CD4-positive, alpha-beta T cell (primary cell): Measurements from ENCODE around the gene IER5. TPM values are rescaled to one million over a fixed set of nuclear protein-coding genes. Genes with fewer than 3 reads are reported as not detected.

Experiments used
- ATAC-seq: fragments of 200-7000 bp; cut with Tn5 transposase; one replicate; pipeline ENCODE4 v1.10.0; 2022; ENCODE audit warnings: mild to moderate bottlenecking; ENCODE audit not compliant: poor library complexity
- CTCF ChIA-PET: fragments of 350-600 bp; sonication (Branson Sonifier 250); formaldehyde crosslinking; loops from one replicate; lab custom pipeline; 2021; ENCODE audit warnings: antibody characterized with exemption, inconsistent platforms; lab: Charles Lee
- POLR2A ChIA-PET: fragments of 350-600 bp; sonication (Branson Sonifier 250); formaldehyde crosslinking; loops from one replicate; lab custom pipeline; 2021; ENCODE audit warnings: antibody characterized with exemption, inconsistent platforms; lab: Charles Lee
- DNase-seq, 14 experiments: peaks; one replicate each; pipeline ENCODE4 v3.0.0-alpha.2; 2013 to 2020; ENCODE audit warnings: mixed read lengths in 2 of 14
- H3K27ac ChIP-seq, 2 donors: one replicate each; pipeline versions ENCODE4 v1.5.1 to v1.7.0; 2013; ENCODE audit warnings: low read length in 2 of 2, low read depth in 1 of 2, mild to moderate bottlenecking in 1 of 2
- H3K27me3 ChIP-seq, 2 experiments: 1 replicate in 1 of 2; 2 replicates in 1 of 2; pipeline versions ENCODE4 v1.6.1 to v1.7.0; 2013; ENCODE audit warnings: low read length in 2 of 2, control low read depth in 1 of 2, mild to moderate bottlenecking in 1 of 2, moderate library complexity in 1 of 2; ENCODE audit not compliant: insufficient read depth in 2 of 2, control insufficient read depth in 1 of 2
- H3K36me3 ChIP-seq: one replicate; pipeline ENCODE4 v1.6.1; 2013; ENCODE audit warnings: low read length, control low read depth; ENCODE audit not compliant: insufficient read depth
- H3K4me1 ChIP-seq: one replicate; pipeline ENCODE4 v1.6.1; 2013; ENCODE audit warnings: low read length, control low read depth; ENCODE audit not compliant: insufficient read depth
- H3K4me3 ChIP-seq: one replicate; pipeline ENCODE4 v1.5.1; 2013; ENCODE audit warnings: mild to moderate bottlenecking, low read length, moderate library complexity
- H3K9me3 ChIP-seq, 2 experiments: 1 replicate in 1 of 2; 2 replicates in 1 of 2; pipeline versions ENCODE4 v1.6.1 to v1.7.0; 2013; ENCODE audit warnings: low read length in 2 of 2, mild to moderate bottlenecking in 2 of 2, control low read depth in 1 of 2, moderate library complexity in 1 of 2; ENCODE audit not compliant: control insufficient read depth in 1 of 2, insufficient read depth in 1 of 2
- H3K27ac Mint-ChIP-seq: one replicate; pipeline ENCODE4 v1.8.0; 2020; ENCODE audit warnings: mixed read lengths
- H3K27me3 Mint-ChIP-seq: one replicate; pipeline ENCODE4 v1.8.0; 2021; ENCODE audit warnings: mixed read lengths
- H3K36me3 Mint-ChIP-seq: one replicate; pipeline ENCODE4 v1.8.0; 2021; ENCODE audit warnings: low read depth, mixed read lengths
- H3K4me1 Mint-ChIP-seq: one replicate; pipeline ENCODE4 v1.8.0; 2021; ENCODE audit warnings: low read depth, mixed read lengths
- H3K4me3 Mint-ChIP-seq: one replicate; pipeline ENCODE4 v1.8.0; 2020; ENCODE audit warnings: mild to moderate bottlenecking, mixed read lengths
- H3K9me3 Mint-ChIP-seq: one replicate; pipeline ENCODE4 v1.8.0; 2020; ENCODE audit warnings: mixed read lengths
- intact Hi-C, 2 experiments: fragments of 100-400 bp; cut with DNase I in 1 of 2; cut with micrococcal nuclease in 1 of 2; formaldehyde crosslinking; loops; one replicate each; pipeline versions ENCODE4 v1.15.1 to v1.9.0; 2023 to 2025; cut with DNase I, micrococcal nuclease
- total RNA-seq, 174 experiments: library from RNA in 2 of 174; stranded (reverse) in 2 of 174; gene quantifications; one replicate each; pipeline ENCODE4 v1.2.3 and lab custom pipeline; 2021 to 2026
- TF ChIP-seq, protein P1 (sequence below): fragments of 200-600 bp; IDR thresholded peaks from one replicate; pipeline ENCODE4 v1.8.0; 2022; ENCODE audit warnings: antibody characterized with exemption, mild to moderate bottlenecking

The IER5 gene
- total RNA-seq, 2 experiments from 2014 or later = 53.8 to 54.1 TPM

DNA sequence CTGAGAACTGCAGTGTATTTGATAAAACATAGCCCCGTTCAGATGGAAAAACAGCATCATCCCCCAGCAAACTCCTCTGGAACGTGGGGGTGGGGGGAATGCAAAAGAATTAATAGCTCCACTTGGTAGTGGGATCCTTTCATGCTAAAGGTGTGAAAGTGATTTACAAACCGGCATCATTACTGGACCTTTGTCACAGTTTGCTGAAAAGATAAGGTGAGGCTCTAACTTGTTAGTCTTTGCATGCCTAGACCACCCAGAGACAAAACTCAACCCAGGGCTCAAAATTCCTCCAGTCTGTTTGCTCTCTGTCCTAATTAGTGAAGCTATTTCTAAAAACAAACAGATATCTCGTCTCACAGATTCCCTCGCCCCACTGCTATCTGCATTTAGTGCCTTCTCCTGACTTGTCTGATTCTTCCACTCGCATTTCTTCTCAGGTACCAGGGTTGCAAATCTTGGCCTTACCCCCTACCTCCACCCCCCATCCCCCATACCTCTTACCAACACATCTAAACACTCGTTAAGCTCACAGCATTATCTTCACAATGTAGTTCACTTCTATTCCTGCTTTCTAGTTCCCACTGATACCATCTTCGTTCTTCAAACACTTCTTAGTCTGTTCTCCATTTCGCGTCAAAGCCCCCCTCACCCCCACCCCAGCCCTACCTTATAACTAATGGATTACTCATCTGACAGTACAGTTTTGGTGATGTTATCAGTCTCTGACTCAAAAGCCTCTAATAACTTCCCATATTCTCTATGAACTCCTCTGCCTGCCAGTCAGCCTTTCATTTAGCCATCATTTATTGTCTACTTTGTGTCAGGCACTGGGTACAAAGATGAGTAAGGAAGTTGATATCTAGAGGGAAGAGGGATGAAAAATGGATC is 11.8 kb downstream of the IER5 start:
- ChIA-PET CTCF (interaction anchor here (1.2 kb wide), 1 partner anchor 42 kb away, joined by 3 read pairs; no protein-coding TSS in a partner anchor), POLR2A (interaction anchor here (0.6 to 11.2 kb wide), 2 partner anchors 10 to 77 kb away, joined by 4 to 231 read pairs; partner anchors contain the start of gene IER5)
- Mint-ChIP-seq H3K27ac (peak overlapping the region; percentile 3), H3K36me3 (no peaks in the 10 kb centered on the region), H3K27me3 (no peaks in the 10 kb centered on the region), H3K4me1 (peaks cover 50% of the 10 kb centered on the region), H3K4me3 (no peak overlapping the region), H3K9me3 (no peaks in the 10 kb centered on the region)
- TF ChIP-seq, protein P1, sequence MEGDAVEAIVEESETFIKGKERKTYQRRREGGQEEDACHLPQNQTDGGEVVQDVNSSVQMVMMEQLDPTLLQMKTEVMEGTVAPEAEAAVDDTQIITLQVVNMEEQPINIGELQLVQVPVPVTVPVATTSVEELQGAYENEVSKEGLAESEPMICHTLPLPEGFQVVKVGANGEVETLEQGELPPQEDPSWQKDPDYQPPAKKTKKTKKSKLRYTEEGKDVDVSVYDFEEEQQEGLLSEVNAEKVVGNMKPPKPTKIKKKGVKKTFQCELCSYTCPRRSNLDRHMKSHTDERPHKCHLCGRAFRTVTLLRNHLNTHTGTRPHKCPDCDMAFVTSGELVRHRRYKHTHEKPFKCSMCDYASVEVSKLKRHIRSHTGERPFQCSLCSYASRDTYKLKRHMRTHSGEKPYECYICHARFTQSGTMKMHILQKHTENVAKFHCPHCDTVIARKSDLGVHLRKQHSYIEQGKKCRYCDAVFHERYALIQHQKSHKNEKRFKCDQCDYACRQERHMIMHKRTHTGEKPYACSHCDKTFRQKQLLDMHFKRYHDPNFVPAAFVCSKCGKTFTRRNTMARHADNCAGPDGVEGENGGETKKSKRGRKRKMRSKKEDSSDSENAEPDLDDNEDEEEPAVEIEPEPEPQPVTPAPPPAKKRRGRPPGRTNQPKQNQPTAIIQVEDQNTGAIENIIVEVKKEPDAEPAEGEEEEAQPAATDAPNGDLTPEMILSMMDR = no peak
- Histone ChIP-seq H3K4me3 (no peak overlapping the region), H3K4me1 (peaks cover 50% of the 10 kb centered on the region), H3K27ac (peak overlapping the region in 1 of 2 donors; percentile 20), H3K9me3 (no peaks in the 10 kb centered on the region), H3K36me3 (no peaks in the 10 kb centered on the region), H3K27me3 (no peaks in the 10 kb centered on the region)
- ATAC-seq (no peak), DNase-seq (peak in 2 of 14 experiments; percentile 8 to 28)
- intact Hi-C loops = loop anchor here in 1 of 2 experiments (10.0 kb wide), 2 partner anchors 935 to 945 kb away; partner anchors contain the start of gene QSOX1

DNA sequence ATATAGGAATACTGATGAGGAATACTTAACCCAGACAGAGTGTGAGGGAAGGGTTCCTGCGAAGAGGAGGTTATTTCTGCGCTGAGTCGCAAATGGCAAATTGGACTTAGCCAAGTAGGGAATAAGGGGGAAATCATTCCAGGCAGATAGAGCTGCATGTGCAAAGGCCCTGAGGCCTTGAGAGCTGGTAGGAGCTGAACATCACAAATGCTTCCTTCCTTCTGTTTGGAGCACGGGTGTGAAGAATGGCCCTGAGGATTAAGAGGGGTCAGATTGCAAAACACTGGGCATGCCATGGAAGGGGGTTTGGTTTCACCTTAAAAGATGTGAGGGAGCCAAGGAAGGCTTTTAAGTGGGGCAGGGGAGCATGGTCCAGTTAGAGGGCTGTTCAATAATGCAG is 12.4 kb downstream of the IER5 start:
- Mint-ChIP-seq H3K4me1 (peaks cover 54% of the 10 kb centered on the region), H3K27ac (no peak overlapping the region), H3K9me3 (no peaks in the 10 kb centered on the region), H3K4me3 (no peak overlapping the region), H3K36me3 (no peaks in the 10 kb centered on the region), H3K27me3 (no peaks in the 10 kb centered on the region)
- Histone ChIP-seq H3K4me1 (peaks cover 54% of the 10 kb centered on the region), H3K36me3 (no peaks in the 10 kb centered on the region), H3K9me3 (no peaks in the 10 kb centered on the region), H3K27ac (no peak overlapping the region), H3K27me3 (no peaks in the 10 kb centered on the region), H3K4me3 (no peak overlapping the region)
- DNase-seq (no peak), ATAC-seq (no peak)
- intact Hi-C loops = loop anchor here in 1 of 2 experiments (10.0 kb wide), 2 partner anchors 934 to 946 kb away; partner anchors contain the start of gene QSOX1
- CTCF ChIA-PET = interaction anchor here (1.2 kb wide), 1 partner anchor 42 kb away, joined by 3 read pairs; no protein-coding TSS in a partner anchor
- TF ChIP-seq, protein P1 = no peak
- POLR2A ChIA-PET = interaction anchor here (11.2 kb wide), 1 partner anchor 11 kb away, joined by 231 read pairs; the partner anchor contains the start of gene IER5

DNA sequence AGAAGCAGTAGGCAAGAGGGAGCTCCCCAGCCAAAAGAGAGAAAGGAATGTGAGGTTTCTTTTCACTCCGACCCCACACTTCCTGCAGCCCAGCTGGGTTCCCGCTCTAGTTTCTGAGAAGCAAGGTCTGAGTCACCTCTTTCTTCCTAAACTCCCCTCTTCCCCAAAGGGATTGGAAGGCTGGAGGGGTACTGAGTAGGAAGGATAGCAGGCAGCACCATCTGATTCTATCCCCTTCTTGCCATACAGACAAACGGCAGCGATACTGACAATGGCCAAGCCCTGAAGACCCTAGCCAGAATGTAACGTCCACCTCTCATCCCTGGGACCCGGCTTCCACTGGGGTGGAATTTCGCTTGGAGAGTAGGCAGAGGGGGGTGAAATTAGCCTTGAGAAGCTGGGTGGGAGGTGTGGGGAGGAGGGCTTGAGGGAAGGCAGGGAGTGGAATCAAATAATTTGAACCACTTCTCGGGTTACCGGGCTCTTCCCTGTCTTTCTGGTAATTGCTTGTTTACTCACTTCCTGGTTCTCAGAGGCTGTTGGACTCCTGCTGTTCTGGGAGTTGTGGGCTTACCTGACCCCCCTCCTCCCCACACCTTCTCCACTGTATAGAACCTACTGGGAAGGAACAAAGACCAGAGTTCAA is 13.2 kb downstream of the IER5 start:
- DNase-seq (no peak), ATAC-seq (no peak)
- TF ChIP-seq, protein P1 = no peak
- Mint-ChIP-seq H3K27ac (no peak overlapping the region), H3K4me3 (no peak overlapping the region), H3K36me3 (no peaks in the 10 kb centered on the region), H3K4me1 (peaks cover 58% of the 10 kb centered on the region), H3K27me3 (no peaks in the 10 kb centered on the region), H3K9me3 (no peaks in the 10 kb centered on the region)
- POLR2A ChIA-PET = interaction anchor here (11.2 kb wide), 1 partner anchor 12 kb away, joined by 231 read pairs; the partner anchor contains the start of gene IER5
- CTCF ChIA-PET = no interaction called here
- no peaks in the 10 kb centered on the region for H3K27me3 ChIP-seq
- no peak overlapping the region for H3K27ac ChIP-seq
- peaks cover 60% of the 10 kb centered on the region for H3K4me1 ChIP-seq
- no peaks in the 10 kb centered on the region for H3K36me3 ChIP-seq
- no peak overlapping the region for H3K4me3 ChIP-seq
- intact Hi-C loops = loop anchor here in 1 of 2 experiments (10.0 kb wide), 2 partner anchors 933 to 947 kb away; partner anchors contain the start of gene QSOX1
- H3K9me3 ChIP-seq = no peaks in the 10 kb centered on the region
